Urothelium cell line (cell line): Measurements from ENCODE around the gene CDH9.

Experiments
- DNase-seq: peaks from one replicate; pipeline ENCODE4 v3.0.0; 2011; ENCODE audit warnings: low spot score, mixed read lengths
- FAIRE-seq: peaks from 2 replicates; lab custom pipeline; 2011; peaks lifted over from hg19 to GRCh38; lab: Jason Lieb, UNC

CDH9 gene

GRCh38 chr5:27038476-27038875, at the start of gene CDH9:
TSS of gene CDH9 (minus strand) at chr5:27038586. CDS start at chr5:26988333, 50,253 bp downstream.
- no peak for DNase-seq
- peak; percentile 20 for FAIRE-seq

GRCh38 chr5:27087747-27088146, 49.4 kb upstream of the CDH9 start:
- FAIRE-seq: no peak
- no peak for DNase-seq

- FAIRE-seq: no peak
These were observed 45.3 kb upstream of the CDH9 start for GRCh38 chr5:27083449-27084415.

GRCh38 chr5:27080147-27080546, 41.8 kb upstream of the CDH9 start:
- FAIRE-seq (no peak), DNase-seq (no peak)

More at GRCh38 chr5:27083449-27084415, 45.3 kb upstream of the CDH9 start:
- no peak for DNase-seq

- FAIRE-seq (no peak), DNase-seq (no peak)
These were observed 24.1 kb upstream of the CDH9 start for GRCh38 chr5:27062451-27062850.

GRCh38 chr5:27048510-27048909, 10.1 kb upstream of the CDH9 start:
- FAIRE-seq: no peak
- DNase-seq: no peak

GRCh38 chr5:27041372-27041771, 3.0 kb upstream of the CDH9 start:
- FAIRE-seq (no peak), DNase-seq (no peak)

GRCh38 chr5:27034565-27034964, 3.8 kb downstream of the CDH9 start:
- FAIRE-seq (no peak), DNase-seq (no peak)

- FAIRE-seq (no peak), DNase-seq (no peak)
These were observed 11.6 kb downstream of the CDH9 start for GRCh38 chr5:27026801-27027200.

GRCh38 chr5:27026063-27026462, 12.3 kb downstream of the CDH9 start:
- DNase-seq (no peak), FAIRE-seq (no peak)

- FAIRE-seq (no peak), DNase-seq (no peak)
These were observed 16.9 kb downstream of the CDH9 start for GRCh38 chr5:27021471-27021870.

- FAIRE-seq (no peak), DNase-seq (peak; percentile 12)
These were observed 17.4 kb downstream of the CDH9 start for GRCh38 chr5:27020973-27021372.

- DNase-seq: no peak
- FAIRE-seq: no peak
These were observed 22.6 kb downstream of the CDH9 start for GRCh38 chr5:27015758-27016157.

- DNase-seq (no peak), FAIRE-seq (no peak)
These were observed 27.1 kb downstream of the CDH9 start for GRCh38 chr5:27011274-27011673.

- DNase-seq (no peak), FAIRE-seq (no peak)
These were observed 27.7 kb downstream of the CDH9 start for GRCh38 chr5:27010646-27011045.

GRCh38 chr5:27009540-27009915, 28.9 kb downstream of the CDH9 start:
- DNase-seq (no peak), FAIRE-seq (no peak)

GRCh38 chr5:27008604-27009539, 29.5 kb downstream of the CDH9 start:
- no peak for FAIRE-seq

GRCh38 chr5:27007121-27007520, 31.3 kb downstream of the CDH9 start:
- no peak for DNase-seq
- no peak for FAIRE-seq

More at GRCh38 chr5:27008604-27009539, 29.5 kb downstream of the CDH9 start:
- DNase-seq: no peak

- FAIRE-seq (no peak), DNase-seq (no peak)
These were observed 51.4 kb downstream of the CDH9 start for GRCh38 chr5:26986985-26987384.

- no peak for DNase-seq
- no peak for FAIRE-seq
These were observed 56.6 kb downstream of the CDH9 start for GRCh38 chr5:26981750-26982149.

- no peak for FAIRE-seq
- no peak for DNase-seq
These were observed 79.1 kb downstream of the CDH9 start for GRCh38 chr5:26959290-26959689.
